Measurements from ENCODE around the gene LSAMP.

Gene LSAMP

GRCh38 chr3:116306149-116306548, 139.1 kb downstream of the LSAMP start:
- TF ChIP-seq, protein P1, sequence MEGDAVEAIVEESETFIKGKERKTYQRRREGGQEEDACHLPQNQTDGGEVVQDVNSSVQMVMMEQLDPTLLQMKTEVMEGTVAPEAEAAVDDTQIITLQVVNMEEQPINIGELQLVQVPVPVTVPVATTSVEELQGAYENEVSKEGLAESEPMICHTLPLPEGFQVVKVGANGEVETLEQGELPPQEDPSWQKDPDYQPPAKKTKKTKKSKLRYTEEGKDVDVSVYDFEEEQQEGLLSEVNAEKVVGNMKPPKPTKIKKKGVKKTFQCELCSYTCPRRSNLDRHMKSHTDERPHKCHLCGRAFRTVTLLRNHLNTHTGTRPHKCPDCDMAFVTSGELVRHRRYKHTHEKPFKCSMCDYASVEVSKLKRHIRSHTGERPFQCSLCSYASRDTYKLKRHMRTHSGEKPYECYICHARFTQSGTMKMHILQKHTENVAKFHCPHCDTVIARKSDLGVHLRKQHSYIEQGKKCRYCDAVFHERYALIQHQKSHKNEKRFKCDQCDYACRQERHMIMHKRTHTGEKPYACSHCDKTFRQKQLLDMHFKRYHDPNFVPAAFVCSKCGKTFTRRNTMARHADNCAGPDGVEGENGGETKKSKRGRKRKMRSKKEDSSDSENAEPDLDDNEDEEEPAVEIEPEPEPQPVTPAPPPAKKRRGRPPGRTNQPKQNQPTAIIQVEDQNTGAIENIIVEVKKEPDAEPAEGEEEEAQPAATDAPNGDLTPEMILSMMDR (IDR thresholded peaks at IDR 0.05) = no peak

- TF ChIP-seq, protein P1 (IDR thresholded peaks at IDR 0.05) = no peak
Observed at GRCh38 chr3:116302087-116302747, 143.1 kb downstream of the LSAMP start.

- TF ChIP-seq, protein P1 (IDR thresholded peaks at IDR 0.05) = no peak
Observed at GRCh38 chr3:116301422-116301821, 143.9 kb downstream of the LSAMP start.

DNA sequence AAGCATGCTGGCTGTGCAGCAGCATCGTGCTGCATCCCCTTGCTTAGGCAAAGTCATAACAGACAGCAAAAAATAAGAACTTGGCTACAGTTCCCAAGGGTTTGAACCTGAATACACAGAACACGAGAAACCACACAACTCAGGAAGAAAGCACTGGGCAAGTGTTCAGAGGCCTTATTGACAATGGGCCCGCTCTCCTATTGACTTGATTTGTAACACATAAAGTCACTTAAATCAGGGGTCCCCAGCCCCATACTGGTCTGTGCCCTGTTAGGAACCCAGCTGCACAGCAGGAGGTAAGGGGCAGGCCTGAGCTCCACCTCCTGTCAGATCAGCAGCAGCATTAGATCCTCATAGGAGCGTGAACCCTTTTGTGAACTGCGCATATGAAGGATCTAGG, 145.1 kb downstream of the LSAMP start:
- TF ChIP-seq, protein P1 (IDR thresholded peaks at IDR 0.05) = no peak

DNA sequence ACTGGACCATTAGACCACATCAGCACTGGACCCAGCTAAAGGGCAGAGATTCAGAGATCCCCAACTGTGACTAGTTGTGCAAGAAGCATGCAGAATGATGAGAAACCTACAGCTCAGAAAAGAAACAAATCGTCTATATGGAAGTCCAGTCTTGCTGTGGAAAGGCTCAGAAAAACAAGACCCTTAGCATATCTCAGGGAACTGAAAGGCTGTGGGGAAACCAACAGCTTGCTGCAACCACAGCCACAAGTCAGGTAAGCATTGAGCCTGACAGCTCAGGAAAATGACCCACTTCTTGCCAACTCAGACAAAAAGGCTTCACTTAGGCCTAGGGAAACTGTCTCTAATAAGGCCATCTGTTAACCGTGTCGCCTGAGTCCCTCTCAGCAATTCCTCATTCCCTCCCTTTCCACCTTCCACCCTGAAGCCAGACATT, 145.6 kb downstream of the LSAMP start:
- TF ChIP-seq, protein P1 (IDR thresholded peaks at IDR 0.05) = no peak

- TF ChIP-seq, protein P1 (IDR thresholded peaks at IDR 0.05) = no peak
Observed at GRCh38 chr3:116298151-116298550, 147.1 kb downstream of the LSAMP start.

GRCh38 chr3:116291141-116291540, 154.1 kb downstream of the LSAMP start:
- TF ChIP-seq, protein P1 (IDR thresholded peaks at IDR 0.05) = no peak

DNA sequence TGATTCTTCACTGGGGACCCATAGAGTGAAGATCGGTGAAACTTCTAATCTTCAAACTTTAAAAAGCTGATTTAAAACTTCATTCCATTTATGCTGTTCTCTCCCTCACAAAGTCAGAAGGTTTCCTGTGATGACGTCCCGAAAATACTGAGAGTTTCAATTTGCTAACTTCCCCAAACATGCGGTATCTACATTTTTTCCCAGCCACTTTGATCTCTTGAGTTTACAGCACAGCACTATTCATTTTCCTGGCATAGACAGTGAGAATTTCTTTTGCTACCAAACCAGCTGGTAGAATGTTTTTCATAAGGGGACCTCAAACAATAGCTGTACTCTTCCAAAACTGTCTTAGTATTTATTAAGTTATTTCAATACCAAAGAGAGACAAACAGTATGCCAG, 156.8 kb downstream of the LSAMP start:
- TF ChIP-seq, protein P1 (IDR thresholded peaks at IDR 0.05) = no peak

Measured in LNCAP (cell line).